Fibroblast of lung (primary cell): ENCODE data around the gene OR8U1.

Experiments
- EZH2 ChIP-seq: IDR thresholded peaks from 2 replicates; pipeline ENCODE4 v1.5.1; 2012; ENCODE audit warnings: low read length, control low read depth, mild to moderate bottlenecking; ENCODE audit errors: missing control alignments
- TF ChIP-seq, protein P1 (sequence below), 2 donors: IDR thresholded peaks in 1 of 2; conservative IDR thresholded peaks in 1 of 2; 1 replicate in 1 of 2; 2 replicates in 1 of 2; pipeline ENCODE4 v1.5.1; 2011 to 2012; ENCODE audit warnings: low read length in 2 of 2, control low read depth in 1 of 2, inconsistent platforms in 1 of 2, low read depth in 1 of 2, mild to moderate bottlenecking in 1 of 2

DNA sequence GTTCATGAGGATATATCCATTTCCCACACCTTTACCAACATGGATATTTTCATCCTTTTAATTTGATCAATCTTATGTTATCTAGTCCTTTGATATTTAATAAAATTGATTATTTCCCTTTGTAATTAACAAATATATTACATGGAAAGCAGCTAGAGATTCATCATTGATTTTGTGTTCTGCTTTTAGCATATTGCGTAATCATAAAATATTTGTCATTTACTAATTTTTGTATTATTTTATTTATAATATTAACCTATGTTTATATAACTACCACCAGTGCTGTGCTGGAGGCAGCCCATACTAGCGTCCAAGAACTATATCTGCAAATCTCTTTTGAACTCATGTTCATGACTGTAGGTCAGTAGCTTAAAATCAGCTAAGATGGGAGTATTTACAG lies 4.7 kb downstream of the OR8U1 start:
- TF ChIP-seq, protein P1, sequence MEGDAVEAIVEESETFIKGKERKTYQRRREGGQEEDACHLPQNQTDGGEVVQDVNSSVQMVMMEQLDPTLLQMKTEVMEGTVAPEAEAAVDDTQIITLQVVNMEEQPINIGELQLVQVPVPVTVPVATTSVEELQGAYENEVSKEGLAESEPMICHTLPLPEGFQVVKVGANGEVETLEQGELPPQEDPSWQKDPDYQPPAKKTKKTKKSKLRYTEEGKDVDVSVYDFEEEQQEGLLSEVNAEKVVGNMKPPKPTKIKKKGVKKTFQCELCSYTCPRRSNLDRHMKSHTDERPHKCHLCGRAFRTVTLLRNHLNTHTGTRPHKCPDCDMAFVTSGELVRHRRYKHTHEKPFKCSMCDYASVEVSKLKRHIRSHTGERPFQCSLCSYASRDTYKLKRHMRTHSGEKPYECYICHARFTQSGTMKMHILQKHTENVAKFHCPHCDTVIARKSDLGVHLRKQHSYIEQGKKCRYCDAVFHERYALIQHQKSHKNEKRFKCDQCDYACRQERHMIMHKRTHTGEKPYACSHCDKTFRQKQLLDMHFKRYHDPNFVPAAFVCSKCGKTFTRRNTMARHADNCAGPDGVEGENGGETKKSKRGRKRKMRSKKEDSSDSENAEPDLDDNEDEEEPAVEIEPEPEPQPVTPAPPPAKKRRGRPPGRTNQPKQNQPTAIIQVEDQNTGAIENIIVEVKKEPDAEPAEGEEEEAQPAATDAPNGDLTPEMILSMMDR (conservative IDR thresholded peaks at IDR 0.05 in 1 of 2, IDR thresholded peaks at IDR 0.05 in 1 of 2; ENCODE audit: low read depth in 1 of 2, low read length in 2 of 2): no peak
- TF ChIP-seq EZH2: no peak
